ENCODE measurements around the gene TMEM107.
"Not testable (repeated sequence)": the region's sequence is repeated elsewhere in the genome, so short reads cannot be mapped to it uniquely, and the experiment has no call there.

The TMEM107 gene

DNA sequence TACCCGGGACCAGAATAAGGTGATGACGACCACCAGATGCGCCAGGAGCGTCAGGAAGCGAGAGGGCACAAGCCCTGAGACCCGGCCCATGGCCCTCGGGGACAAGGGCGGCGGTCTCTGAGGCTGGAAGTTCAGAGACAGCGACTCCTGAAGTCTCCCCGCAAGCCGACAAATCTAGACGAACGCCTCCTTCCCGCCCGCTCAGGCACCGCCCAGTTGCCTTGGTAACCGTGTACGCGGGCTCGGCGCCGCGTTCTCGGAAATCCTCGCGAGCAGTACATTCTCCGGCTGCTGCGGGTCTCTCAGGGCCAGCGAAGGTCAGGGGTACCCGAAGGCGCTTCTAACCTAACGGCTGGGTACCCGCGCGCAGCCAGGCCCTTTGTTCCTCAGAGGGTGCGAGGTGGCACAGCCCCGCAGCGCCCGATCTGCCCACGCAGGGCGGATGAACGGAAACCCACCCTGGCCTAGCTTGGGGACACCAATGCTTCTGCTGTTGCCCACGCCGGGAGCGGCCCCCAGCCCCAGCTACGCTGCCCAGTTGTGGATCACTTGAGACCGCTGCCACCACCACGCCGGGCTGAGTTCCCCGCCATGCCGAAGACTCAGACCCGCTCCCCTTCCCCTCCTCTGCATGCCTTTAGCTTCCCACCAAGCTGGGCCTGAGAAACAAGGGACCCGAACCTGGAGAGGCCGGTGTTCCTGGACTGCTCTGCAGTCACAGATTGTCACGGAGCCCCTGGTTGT, at the start of gene TMEM107:
Gene TMEM107 (minus strand): TSS at position 184 of the 744 bp plus-strand sequence. CDS start 94 bp downstream, at position 90.
- peak; percentile 86 for DNase-seq

DNA sequence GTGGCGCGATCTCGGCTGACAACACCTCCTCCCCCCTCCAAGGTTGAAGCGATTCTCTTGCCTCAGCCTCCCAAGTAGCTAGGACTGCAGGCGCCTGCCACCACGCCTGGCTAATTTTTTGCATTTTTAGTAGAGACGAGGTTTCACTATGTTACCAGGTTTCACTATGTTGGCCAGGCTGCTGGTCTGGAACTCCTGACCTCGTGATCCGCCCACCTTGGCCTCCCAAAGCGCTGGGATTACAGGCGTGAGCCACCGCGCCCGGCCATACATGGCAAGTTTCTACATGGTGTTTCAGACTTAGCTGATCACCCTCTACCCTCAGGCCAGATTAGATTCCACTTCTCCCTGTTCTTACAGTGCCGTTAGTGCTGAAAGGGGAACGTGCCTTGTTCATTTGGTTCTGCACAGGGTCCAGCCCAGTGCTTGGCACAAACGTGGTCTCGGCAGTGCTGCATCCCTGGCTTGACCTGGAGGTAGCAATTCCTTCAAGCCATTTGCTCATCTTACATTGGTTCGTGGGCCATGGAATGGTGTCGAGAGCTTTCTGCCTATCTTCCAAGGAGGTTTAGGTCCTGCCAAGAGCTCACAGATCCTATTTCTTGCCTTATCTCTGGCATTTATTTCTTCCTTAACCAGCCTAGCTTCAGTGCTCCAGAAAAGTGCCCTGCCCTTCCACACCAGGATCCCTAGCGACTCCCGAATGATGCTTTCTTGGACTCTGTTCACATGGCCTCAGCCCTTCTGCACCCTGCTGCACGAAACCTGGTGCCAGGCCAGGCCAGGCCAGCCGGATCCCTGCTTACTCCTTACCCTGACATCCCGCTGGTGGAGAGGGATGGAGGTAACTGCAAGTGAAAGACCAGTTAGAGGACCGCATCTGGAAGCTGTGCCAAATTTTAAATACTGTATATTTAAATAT, 49.0 kb upstream of the TMEM107 start:
- no peak for DNase-seq

DNA sequence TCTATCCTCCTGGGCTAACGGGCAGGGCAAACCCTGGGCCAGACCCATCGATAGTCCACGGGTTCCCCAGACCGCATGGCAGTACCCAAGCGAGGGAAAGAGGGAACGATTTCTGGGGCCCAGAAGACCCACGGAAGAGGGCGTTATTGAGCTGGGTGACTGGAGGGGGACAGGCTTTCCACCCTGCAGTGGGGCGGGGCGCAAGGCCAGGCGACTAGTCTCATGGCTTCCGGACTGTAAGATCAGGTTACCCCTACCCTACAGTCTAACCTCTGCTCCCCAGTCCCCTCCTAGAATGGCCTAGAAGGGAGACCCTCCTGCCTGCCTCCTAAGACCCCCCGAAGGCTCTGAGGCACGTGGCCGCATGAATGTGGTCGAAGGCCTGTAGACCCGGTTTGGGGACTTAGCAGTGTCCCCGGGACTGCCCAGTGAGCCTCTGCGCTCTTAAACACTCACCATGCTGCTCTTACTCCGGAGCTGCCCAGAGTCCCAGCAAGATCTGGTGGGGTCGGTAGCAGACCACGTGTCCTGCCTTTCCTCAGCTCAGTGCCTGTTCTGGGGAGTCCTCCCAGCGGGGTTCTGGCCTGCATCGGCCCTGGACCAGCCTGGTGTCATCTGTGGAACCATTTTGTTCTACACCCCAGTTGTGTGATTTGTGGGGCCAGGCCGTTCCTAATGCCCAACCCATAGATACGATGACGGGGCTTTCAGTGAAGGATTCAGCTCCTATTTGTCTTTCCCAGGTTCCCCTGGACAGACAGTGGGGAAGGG, 47.4 kb upstream of the TMEM107 start:
- peak; percentile 61 for DNase-seq

DNA sequence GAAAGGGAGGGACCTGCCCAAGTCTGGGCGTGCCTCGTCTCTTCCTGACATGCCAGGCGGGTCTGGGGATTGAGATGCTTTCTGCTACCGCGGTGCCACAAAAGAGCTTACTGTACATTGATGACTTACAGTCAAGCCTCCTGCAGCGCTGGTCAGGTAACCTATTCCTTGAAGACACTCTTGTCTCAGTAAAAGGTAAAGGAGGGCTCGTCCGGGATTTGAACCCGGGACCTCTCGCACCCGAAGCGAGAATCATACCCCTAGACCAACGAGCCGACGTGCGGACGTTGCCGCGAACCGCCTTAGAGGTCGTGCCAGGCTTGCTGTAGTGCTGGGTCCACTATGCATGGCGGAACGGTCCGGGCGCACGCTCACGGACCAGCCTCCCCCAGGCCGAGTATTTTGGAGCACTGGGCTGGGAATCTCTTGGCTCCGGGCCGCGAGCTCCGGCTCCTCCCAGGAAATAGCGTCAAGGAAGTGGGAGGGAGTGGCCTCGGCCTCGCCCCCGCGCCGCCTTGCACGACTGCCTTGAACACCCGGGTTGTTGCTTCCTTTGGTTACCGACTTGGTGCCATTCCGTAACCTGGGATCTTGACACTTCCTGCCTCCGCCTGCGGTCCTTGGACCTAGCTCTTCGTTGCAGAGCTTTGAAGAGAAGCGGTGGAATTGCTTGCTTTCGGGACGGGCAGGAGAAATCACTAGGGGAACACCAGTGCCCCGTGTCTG, 46.6 kb upstream of the TMEM107 start:
- DNase-seq: peak; percentile 92

DNA sequence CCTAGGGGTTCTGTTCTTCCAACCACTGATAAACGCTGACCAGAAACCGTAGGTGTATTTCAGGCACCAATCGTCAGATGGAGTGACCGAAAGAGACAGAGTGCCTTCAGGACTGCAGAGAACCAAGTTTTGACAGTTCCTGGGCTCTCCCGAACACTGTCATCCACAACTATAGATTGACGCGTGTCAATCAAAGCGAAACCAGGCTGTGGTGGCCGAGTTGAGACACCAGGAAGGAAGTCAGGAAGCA, 46.1 kb upstream of the TMEM107 start:
- peak; percentile 79 for DNase-seq

DNA sequence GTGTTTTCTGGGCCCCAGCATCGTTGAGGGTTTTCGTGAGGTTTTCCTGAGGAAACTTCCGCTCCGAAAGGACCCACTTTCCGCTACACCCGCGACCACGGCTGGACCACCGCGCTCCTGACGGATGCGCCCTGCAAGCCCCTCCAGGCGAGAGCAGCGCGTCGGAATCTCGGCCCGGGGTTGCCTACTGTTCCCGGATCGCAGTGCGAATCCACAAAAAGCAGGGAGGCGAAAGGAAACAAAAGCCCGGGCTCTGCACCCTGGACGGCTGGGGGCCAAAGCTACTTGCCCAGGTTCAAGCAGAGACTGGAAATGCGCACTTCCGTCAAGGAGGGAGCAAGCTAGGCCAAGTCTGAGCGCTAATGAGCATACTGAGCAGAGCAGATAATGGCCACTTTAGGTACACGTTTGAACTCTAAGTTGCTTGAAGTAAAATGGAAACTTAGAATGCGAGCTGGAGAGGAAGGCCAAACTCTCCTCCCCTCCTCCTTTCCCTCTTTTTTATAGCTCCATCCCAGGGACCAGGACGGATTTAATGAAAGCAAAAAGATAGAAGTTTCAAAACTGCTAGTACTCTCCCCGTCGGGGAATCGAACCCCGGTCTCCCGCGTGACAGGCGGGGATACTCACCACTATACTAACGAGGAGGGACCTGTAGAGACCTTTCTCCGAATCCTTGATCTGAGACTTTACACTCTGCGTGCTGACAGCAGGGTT, 45.6 kb upstream of the TMEM107 start:
- DNase-seq: peak; percentile 90

DNA sequence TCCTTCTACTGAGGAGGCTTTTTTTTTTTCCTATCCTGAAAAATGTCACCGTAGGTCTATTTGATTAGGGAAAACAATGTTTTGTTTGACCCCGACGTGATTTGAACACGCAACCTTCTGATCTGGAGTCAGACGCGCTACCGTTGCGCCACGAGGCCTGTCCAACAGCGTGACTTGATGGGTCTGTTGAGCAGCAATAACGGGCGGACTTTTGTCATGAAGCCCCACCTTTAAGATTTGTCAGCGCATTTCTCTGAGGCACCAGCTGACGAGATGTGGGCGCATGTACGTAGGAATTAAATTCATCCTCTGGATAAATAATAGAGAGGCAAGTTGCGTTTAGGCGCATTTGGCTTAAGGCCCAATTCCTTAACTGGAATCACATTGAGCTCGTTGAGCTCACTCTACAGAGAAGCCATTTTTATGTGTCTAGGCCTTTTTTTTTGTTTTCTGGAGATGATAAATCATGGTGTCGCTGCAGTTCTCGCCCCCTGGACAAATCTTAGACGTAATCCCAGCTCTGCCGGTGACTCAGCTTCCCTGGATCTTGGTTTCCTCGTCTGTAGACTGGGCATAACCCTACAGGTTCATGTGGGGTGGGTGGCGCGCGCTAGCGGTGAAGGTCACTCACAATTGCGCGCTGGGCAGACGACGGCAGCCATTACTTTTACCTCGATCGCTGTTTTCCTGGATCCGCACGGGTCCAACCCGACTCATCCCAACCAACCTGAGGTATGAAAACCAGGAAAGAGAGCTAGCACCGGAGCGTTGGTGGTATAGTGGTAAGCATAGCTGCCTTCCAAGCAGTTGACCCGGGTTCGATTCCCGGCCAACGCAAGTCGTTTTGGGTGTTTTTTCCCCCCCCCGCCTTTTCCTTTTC, 44.8 kb upstream of the TMEM107 start:
- peak; percentile 88 for DNase-seq

DNA sequence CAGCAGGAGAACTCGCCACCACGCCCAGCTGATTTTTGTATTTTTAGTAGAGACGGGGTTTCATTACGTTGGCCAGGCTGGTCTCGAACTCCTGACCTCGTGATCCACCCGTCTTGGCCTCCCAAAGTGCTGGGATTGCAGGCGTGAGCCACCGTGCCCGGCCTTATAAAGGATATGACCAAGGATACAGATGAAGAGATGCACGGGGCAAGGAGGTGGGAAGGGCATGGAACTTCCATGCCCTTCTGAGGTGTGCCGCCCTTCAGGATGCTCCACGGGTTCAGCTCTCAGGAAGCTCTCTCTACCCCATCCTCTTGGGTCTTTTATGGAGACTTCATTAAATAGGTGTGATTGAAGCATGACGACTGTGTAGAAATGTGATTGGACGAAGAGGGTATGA, 37.8 kb upstream of the TMEM107 start:
- not testable (repeated sequence) for DNase-seq

DNA sequence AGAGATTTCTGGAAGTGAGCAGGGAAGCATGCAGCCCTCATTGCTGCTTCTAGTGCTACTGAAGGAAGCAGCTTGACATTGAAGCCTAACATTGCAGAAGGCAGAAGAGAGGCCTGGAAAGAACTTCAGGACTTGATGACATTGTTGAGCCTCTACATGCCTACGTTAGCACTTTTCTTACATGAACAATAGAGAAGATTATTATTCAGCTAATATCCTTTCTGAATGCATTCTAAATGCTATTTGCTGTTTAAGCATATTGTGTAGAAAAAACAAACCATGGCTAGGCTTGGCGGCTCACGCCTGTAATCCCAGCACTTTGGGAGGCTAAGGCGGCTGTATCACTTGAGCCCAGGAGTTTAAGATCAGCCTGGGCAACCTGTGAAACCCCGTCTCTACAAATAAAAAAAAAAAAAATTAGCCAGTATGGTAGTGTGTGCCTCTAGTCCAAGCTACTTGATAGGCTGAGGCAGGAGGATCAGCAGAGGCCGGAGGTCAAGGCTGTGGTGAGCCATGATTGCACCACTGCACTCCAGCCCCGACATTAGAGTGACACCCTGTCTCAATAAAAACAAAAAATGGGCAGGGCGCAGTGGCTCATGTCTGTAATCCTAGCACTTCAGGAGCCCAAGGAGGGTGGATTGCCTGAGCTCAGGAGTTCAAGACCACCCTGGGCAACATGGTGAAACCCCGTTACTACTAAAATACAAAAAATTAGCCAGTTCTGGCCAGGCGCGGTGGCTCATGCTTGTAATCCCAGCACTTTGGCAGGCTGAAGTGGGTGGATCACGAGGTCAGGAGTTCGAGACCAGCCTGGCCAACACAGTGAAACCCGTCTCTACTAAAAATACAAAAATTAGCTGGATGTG, 36.4 kb upstream of the TMEM107 start:
- DNase-seq: no peak

DNA sequence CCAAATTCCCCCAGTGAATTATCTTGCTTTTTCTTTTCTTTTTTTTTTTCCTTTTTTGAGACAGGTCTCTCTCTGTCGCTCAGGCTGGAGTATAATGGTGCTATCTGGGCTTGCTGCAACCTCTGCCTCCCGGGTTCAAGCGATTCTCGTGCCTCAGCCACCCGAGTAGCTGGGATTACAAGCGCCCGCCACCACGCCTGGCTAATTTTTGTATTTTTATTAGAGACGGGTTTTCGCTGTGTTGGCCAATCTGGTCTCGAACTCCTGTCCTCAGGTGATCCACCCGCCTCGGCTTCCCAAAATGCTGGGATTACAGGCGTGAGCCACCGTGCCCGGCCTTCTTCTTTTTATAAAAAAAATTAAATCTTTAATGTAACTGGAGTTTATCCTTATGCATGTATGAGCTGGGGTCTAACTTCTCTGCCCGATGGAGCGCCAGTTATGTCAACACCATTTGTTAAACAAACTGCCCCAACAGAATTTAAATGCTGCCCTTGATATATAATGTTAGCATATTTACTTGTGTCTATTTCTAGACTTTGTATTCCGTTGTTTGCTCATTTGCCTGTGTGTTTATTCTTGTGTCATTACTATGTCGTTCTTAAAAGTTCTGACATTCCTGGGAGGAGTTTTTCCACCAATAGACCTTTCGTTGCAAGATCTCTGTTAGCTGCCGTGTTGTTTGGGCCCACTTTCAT, 34.7 kb upstream of the TMEM107 start:
- no peak for DNase-seq

DNA sequence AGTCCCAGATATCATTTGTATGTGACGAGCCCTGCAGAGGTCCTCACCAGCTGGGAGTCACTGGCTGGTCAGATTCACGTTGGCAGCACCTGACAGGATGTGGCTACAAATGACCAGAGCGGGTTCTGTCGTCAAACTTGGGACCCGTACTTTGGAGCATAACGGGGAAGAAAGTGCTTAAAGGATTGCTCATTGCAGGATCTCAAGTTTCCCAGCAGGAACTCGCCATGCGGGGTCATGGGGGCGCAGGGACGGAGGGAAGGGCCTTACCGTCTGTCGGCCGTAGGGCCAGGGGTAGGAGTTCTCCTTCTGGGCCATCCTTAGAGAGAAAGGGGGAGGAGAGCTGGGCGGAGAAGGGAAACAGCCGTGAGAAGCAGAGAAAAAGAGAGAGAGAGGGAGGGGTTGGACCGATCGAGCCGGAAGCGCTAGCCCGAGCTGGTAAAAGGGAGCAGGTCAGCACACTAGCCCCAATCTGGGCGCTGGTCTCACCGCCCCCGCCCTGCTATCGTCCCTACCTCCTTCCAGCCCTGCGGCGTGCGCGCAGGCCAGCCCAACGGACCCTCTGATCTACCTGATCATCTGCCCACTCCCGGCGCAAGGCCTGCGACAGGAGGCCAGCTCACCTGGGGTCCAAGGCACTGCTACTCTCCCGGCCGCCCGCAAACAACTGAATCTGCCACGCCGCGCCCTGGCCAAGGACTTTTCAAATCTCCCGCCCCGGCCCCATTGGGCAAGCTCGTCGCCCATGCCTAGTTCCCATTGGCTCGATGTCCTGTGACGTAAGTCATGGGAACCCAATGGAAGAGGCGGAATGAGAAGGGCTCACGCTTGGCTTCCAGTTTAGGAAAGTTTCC, 34.0 kb upstream of the TMEM107 start, which contains the start of gene AURKB:
Gene AURKB (minus strand): TSS at position 669 of the 854 bp plus-strand sequence. CDS start 351 bp downstream, at position 318.
- DNase-seq: peak; percentile 84

DNA sequence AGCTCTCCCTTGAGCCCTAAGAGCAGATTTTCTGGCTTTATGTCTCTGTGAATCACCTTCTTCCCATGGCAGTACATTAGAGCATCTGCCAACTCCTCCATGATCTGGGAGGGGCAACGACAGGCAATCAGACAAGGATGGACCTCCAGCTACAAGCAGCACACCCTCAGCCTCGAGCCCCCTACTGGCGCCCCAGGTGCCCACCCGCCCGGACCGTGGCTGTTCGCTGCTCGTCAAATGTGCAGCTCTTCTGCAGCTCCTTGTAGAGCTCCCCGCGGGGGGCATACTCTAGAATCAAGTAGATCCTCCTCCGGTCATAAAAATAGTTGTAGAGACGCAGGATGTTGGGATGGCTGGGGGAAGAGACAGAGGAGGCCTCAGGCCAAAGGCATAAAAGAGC, 30.4 kb upstream of the TMEM107 start:
- DNase-seq: no peak

DNA sequence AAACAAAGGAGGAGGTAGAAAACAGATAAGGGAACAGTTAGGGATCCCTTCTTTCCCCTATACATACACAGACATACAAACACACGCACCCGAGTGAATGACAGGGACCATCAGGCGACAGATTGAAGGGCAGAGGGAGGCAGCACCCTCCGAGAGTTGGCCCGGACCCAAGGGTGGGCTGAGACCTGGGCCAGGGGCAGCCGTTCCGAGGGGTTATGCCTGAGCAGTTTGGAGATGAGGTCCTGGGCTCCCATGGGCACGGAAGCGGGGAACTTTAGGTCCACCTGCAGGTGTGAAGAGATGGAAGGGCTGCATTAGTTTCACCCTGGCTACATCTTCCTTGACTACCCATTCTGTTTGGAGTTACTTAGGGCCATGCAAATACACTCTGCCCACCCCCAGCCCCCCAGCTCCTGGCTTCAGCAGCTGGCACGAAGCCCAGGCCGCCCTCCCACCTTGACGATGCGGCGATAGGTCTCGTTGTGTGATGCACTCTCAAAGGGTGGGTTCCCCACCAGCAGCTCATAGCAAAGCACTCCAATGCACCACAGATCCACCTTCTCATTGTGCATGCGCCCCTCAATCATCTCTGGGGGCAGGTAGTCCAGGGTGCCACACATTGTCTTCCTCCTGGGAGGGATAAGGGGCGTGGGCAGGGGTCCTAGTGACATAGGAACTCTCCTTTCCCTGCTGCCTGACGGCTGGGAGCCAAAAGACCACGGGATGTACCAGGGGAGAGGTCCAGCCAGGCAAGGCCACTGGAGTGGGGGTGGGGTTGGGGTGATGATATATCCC, 28.8 kb upstream of the TMEM107 start:
- DNase-seq: no peak

DNA sequence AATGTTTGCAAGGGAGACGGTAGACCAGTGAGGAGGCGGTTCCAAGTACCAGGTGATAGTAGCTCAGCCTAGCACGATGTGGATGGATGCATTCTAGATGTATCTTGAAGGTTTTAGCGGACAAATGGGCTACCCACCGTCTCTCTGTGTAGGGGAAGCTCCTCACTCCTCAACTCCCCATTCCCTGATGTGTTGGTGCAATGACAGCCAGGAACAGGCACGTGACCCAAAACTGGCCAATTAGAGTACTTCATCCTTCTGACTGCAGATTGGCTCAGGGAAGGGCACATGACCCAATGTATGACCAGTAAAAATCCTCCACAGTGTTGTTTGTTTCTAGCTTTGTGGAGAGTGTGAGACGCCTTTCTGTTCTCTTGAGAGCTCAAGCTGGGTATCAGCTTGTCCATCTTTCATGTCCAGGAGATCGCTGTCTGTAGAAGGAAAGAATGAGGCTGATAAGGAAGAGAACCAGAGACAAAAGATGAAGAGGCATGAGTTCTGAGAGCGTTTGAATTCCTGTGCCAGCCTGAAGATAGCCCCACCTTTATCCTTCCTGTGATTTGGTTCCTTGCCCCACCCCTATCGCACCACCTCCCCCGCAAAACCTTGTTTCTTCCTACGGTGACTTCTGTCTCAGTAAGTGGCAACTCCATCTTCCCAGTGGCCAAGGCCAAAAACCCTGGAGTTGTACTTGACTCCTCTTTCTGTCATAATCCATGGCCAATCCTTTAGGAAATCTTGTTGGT, 16.1 kb upstream of the TMEM107 start:
- peak; percentile 37 for DNase-seq

DNA sequence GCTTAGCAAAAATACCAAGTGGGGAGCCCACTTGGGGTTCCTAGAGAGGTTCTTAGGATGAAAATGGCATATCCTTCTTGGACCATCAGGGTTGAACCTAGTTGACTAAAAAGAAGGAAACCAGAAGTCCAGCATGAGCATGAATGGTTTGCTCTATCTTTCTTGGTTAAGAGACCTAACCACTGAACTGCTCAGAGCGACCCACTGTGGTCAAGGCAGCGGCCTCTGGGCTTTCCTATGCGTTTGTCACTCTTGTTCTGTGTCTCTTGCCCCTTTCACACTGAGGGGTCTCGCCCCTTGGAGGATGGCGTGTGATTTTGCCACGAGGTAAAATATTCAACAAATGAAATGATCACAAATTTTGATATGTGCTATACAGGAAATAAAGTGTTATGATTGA, 14.3 kb upstream of the TMEM107 start:
- DNase-seq: no peak

DNA sequence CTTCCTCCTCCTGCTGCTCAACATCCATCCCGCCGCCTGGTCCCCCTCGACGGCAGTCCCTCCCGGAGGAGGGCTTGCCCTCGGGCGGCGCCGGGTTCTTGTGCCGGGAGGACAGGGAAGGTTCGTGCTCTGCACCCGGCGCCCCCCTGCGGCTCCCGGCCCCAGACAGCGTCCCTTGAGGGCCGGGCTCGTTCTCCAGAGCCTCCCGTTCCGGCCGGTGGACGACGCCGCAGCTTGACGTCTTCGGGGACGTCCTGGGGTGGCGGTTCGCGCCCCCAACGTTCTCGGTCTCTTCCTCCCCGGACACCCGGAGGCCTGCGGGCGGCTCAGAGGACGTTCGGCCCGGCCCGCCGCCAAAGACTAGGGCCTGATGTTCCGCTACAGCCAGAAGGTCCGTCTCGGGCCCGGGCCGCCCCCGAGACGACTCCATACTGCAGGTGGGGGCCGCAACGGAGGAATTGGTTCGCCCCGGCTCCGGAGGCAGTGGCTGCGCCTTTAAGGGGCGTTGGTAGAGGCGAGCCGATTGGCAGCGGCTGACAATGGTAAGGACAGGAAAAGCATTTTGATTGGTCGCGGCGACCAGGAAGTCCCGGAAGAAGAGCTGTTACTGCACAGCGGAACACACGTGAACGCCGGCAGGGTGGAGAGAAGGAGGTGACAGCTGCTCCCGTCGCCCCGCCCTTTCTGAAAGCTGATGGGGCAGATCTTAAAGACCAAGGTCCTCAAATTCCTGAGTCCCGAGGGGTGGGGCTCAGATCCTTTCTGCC, 13.7 kb upstream of the TMEM107 start, which contains the start of gene BORCS6:
Gene BORCS6 (minus strand): TSS at position 470 of the 767 bp plus-strand sequence. CDS start 40 bp downstream, at position 430.
- peak; percentile 86 for DNase-seq
